Effector memory CD4-positive, alpha-beta T cell (primary cell): ENCODE results near the gene SEC23B.
"Not testable (repeated sequence)": the region's sequence is repeated elsewhere in the genome, so short reads cannot be mapped to it uniquely, and the experiment has no call there.

Source experiments
- DNase-seq, 3 donors: peaks; one replicate each; pipeline ENCODE4 v3.0.0-alpha.2; 2020
- H3K27ac ChIP-seq: 2 replicates; pipeline ENCODE4 v1.7.0; 2013; ENCODE audit warnings: mild to moderate bottlenecking, low read length, moderate library complexity; ENCODE audit not compliant: insufficient read depth, poor library complexity, severe bottlenecking
- H3K27me3 ChIP-seq: replicated peaks from 2 replicates; pipeline ENCODE4 v1.7.0; 2013; ENCODE audit warnings: mild to moderate bottlenecking, low read length; ENCODE audit not compliant: insufficient read depth, control insufficient read depth, poor library complexity, severe bottlenecking
- H3K36me3 ChIP-seq: 2 replicates; pipeline ENCODE4 v1.7.0; 2013; ENCODE audit warnings: mild to moderate bottlenecking, low read length, moderate library complexity; ENCODE audit not compliant: control insufficient read depth, insufficient read depth
- H3K4me1 ChIP-seq: 2 replicates; pipeline ENCODE4 v1.7.0; 2013; ENCODE audit warnings: low read length, mild to moderate bottlenecking; ENCODE audit not compliant: control insufficient read depth, insufficient read depth, poor library complexity, severe bottlenecking
- H3K4me3 ChIP-seq: 2 replicates; pipeline ENCODE4 v1.7.0; 2013; ENCODE audit warnings: low read length, low read depth, mild to moderate bottlenecking; ENCODE audit not compliant: insufficient read depth, poor library complexity, severe bottlenecking
- H3K9me3 ChIP-seq: 2 replicates; pipeline ENCODE4 v1.7.0; 2013; ENCODE audit warnings: mild to moderate bottlenecking, low read length, moderate library complexity; ENCODE audit not compliant: control insufficient read depth

SEC23B gene

DNA sequence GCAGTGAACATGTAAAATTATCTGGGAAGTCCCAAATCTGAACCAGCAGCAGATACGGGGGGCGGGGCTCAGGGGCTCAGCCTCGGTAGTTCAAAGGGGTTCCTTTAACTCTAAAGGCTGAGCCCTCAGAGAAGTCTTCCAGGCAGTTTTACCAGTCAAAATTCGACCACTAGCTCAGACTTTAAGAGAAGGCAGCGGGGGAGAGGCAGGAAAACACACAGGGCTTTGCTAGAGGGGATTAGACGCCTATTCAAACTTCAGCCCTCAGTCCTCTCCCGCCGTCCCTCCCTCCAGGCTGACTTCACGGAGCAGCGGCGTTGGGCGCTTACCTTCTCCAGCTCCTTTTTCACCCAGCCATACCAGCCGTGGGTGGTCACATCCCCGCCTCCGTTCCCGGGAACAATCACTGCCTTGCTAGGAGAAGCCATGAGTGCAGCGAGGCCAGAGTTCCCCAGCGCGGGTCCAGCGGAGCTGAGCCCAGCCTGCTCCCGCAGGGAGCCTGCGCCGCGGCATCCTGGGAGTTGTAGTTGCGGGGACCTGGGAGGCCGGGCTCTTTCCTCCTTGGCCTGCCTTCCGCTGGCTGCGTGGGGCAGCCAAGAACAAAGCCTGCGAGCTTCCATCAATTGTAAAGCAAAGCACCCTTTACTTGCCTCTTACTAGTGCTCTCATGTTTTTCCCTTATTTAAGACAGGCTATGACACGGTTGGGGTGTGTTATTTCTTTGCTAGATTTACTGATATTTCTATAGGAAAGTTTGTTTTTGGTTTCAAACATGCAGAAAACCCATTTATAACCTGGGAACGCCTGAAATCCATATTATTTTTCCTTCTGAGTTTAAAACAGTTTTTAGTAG is 10.8 kb upstream of the SEC23B start, which contains the start of gene RBBP9:
TSS of gene RBBP9 (minus strand) at position 486 of the 853 bp plus-strand sequence. CDS start at position 428, 58 bp downstream.
- H3K36me3 ChIP-seq, result no peaks in the 10 kb centered on the region
- H3K4me1 ChIP-seq, result peaks cover 6% of the 10 kb centered on the region
- DNase-seq, result peak; percentile 37 to 55 (median 54)
- no peaks in the 10 kb centered on the region for H3K27me3 ChIP-seq
- H3K4me3 ChIP-seq, result peak within 1 kb of the TSS; percentile 92
- no peaks in the 10 kb centered on the region for H3K9me3 ChIP-seq
- H3K27ac ChIP-seq, result peak within 1 kb of the TSS; percentile 72

DNA sequence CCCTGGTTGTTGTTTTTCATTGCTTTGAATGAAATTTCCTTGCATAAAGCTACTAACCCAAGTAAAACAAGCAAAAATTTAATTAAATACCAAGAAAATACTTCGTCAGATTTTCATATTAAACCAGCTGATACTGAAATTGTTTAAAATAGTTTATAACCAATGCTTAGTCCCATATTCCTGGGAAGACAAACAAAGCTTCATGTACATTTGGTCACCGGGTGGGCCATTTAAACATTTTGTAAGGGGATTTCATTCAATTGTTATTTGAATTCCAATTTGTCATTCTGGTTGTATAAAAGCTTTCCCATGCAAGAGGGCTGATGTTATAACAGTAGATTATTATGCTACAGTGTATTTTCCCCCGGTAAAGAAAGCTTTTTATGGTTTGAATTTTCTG is 10.1 kb upstream of the SEC23B start:
- H3K36me3 ChIP-seq, result no peaks in the 10 kb centered on the region
- H3K27ac ChIP-seq, result peak overlapping the region; percentile 72
- no peaks in the 10 kb centered on the region for H3K9me3 ChIP-seq
- no peak for DNase-seq
- no peak overlapping the region for H3K4me3 ChIP-seq
- peaks cover 6% of the 10 kb centered on the region for H3K4me1 ChIP-seq
- H3K27me3 ChIP-seq, result no peaks in the 10 kb centered on the region

DNA sequence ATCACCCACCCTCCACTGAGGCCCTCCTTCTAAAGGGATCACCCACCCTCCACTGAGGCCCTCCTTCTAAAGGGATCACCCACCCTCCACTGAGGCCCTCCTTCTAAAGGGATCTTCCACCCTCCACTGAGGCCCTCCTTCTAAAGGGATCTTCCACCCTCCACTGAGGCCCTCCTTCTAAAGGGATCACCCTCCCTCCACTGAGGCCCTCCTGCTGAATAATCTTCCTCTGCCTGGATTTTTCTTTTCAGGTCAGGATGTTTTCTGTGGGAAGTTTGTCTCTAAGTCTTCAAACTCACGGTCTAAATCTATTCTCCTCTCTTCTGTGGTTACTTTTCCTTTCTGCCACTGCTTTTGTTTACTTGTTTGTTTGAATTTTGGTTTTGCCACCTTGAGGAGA is 6.1 kb upstream of the SEC23B start:
- H3K4me1 ChIP-seq, H3K9me3 ChIP-seq, DNase-seq, H3K4me3 ChIP-seq, H3K36me3 ChIP-seq, H3K27ac ChIP-seq, H3K27me3 ChIP-seq: not testable (repeated sequence)

DNA sequence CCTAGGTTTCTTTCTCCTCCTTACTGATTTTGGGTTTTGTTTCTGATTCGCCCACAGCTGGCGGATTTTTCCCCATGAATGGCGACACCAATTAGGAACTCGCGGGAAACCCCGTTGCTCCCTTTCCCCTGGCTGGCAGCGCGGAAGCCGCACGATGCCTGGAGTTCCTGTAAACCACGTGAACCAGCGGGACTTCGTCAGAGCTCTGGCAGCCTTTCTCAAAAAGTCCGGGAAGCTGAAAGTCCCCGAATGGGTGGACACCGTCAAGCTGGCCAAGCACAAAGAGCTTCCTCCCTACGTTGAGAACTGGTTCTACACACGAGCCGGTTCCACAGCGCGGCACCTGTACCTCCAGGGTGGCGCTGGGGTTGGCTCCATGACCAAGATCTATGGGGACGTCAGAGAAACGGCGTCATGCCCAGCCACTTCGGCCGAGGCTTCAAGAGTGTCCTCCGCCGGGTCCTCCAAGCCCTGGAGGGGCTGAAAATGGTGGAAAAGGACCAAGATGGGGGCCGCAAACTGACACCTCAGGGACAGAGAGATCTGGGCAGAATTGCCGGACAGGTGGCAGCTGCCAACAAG is 3.2 kb upstream of the SEC23B start:
- no peak for DNase-seq
- Histone ChIP-seq H3K27me3 (no peaks in the 10 kb centered on the region), H3K4me1 (peaks cover 13% of the 10 kb centered on the region), H3K27ac (no peak overlapping the region), H3K9me3 (no peaks in the 10 kb centered on the region), H3K4me3 (no peak overlapping the region), H3K36me3 (no peaks in the 10 kb centered on the region)

DNA sequence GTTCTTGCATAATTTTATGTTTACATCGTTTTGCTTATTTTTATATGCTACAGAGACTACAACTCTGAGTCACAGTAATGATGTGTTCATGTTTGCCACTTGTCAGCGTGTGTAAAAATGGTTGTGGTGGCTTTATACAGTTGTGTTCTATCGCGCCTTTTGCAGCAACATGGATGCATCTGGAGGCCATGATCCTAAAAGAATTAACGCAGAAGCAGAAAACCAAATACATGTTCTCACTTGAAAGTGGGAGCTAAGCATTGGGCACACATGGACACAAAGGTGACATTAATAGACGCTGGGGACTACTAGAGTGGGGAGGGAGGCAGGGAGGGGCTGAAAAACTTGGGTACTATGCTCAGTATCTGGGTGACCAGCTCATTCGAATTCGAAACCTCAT is 996 bp upstream of the SEC23B start:
- peak overlapping the region; percentile 96 for H3K27ac ChIP-seq
- peaks cover 6% of the 10 kb centered on the region for H3K36me3 ChIP-seq
- H3K4me3 ChIP-seq, result peak overlapping the region; percentile 43
- peaks cover 13% of the 10 kb centered on the region for H3K4me1 ChIP-seq
- H3K27me3 ChIP-seq, result no peaks in the 10 kb centered on the region
- peak in 1 of 3 donors; percentile 1 for DNase-seq
- H3K9me3 ChIP-seq, result no peaks in the 10 kb centered on the region

DNA sequence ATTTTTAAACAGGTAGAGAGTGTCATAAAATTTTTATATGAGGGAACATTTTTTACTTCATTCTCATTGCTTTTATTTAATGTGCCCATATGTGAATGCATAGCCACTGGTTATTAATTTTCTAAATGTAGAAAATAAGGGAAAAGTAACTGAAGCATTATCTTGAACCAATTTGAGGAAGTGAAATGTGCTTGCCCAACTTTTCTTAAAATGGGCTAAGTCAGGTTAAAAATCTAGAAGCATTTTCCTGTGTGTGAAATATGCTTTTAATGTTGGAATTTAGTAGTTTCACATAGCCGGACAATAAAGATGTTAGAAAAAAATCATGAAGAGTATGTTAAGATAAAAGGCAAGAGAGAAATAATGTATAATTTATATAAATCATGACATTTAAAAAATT is 3.8 kb downstream of the SEC23B start:
- H3K27me3 ChIP-seq, result no peaks in the 10 kb centered on the region
- no peak overlapping the region for H3K4me3 ChIP-seq
- H3K9me3 ChIP-seq, result no peaks in the 10 kb centered on the region
- H3K27ac ChIP-seq, result no peak overlapping the region
- DNase-seq, result no peak
- peaks cover 10% of the 10 kb centered on the region for H3K4me1 ChIP-seq
- H3K36me3 ChIP-seq, result peaks cover 39% of the 10 kb centered on the region

DNA sequence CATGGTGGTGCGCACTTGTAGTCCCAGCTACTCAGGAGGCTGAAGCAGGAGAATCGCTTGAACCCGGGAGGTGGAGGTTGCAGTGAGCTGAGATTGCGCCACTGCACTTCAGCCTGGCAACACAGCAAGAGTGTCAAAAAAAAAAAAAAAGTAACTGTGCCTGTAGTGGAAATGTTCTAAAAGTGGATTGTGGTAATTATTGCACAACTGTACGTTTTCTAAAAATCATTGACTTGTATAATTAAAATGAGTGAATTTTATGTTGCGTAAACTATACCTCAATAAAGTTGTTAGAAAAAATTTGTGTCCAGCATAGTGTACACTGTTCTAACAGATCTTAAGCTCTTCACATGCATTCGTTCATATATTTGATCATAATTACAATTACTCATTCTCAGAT is 5.5 kb downstream of the SEC23B start:
- Histone ChIP-seq H3K4me3 (no peak overlapping the region), H3K4me1 (peaks cover 2% of the 10 kb centered on the region), H3K36me3 (peaks cover 43% of the 10 kb centered on the region), H3K27me3 (no peaks in the 10 kb centered on the region), H3K27ac (no peak overlapping the region), H3K9me3 (no peaks in the 10 kb centered on the region)
- no peak for DNase-seq

DNA sequence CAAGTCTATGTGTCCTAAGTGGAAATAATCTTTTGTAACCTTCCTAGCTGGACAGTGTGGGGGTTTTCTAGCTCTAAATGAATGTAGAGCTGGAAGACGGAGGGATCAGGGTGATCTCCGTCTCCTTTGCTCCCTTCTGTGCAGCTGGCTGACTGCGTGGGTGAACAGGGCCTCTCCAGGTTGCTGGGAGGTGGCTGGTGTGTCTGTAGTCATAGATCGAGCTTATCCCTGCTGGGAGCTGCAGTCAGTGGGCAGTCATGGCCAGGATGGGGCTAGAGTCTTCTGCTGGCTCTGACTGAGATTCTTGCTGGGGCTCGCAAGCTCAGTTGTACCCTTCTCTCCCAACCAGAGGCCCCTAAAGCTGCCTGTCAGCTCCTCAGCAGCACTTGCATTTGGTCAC is 6.4 kb downstream of the SEC23B start:
- Histone ChIP-seq H3K4me3 (no peak overlapping the region), H3K9me3 (no peaks in the 10 kb centered on the region), H3K27me3 (no peaks in the 10 kb centered on the region), H3K36me3 (peaks cover 43% of the 10 kb centered on the region), H3K27ac (no peak overlapping the region), H3K4me1 (no peaks in the 10 kb centered on the region)
- no peak for DNase-seq

DNA sequence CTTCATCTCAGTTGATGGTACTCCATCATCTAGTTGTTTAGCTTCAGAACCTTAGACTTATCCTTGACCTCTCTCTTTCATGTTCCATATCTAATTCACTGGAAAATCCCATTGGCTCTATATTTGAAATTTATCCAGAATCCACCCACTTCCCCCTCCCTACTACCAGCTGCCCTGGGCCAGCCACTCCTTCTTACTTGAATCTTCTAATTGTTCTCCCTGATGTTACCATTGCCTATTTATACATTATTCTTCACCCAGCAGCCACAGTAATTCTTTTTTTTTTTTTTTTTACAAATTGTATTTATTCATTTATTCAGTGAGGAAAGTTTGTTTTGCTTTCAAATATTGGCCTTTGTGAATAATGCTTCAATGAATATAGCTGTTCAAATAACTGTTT is 8.2 kb downstream of the SEC23B start:
- H3K36me3 ChIP-seq, result peaks cover 40% of the 10 kb centered on the region
- H3K9me3 ChIP-seq, result no peaks in the 10 kb centered on the region
- no peak for DNase-seq
- no peaks in the 10 kb centered on the region for H3K4me1 ChIP-seq
- H3K27me3 ChIP-seq, result no peaks in the 10 kb centered on the region
- H3K4me3 ChIP-seq, result no peak overlapping the region
- H3K27ac ChIP-seq, result no peak overlapping the region

DNA sequence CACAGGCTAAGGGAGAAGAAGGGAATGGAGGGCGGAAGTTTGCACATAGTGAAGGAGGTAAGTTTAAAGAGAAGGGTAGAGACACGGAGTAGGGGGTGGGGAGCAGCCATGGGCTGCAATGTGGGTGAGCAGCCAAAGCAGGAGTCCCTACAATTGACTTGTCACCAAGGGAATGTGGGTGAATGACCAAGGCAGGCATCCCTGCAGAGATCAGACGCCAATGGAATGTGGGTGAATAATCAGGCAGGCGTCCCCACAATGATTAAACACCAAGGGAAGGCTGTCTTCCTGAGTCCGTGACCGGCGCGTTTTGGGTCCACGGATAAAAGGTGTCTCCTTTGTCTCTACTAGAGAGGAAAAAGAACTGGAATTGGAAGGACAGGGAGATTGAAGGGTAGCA is 14.3 kb downstream of the SEC23B start:
- peaks cover 22% of the 10 kb centered on the region for H3K36me3 ChIP-seq

More for the DNA sequence above, 14.3 kb downstream of the SEC23B start:
- not testable (repeated sequence) for H3K27me3 ChIP-seq, H3K27ac ChIP-seq, H3K4me3 ChIP-seq, H3K4me1 ChIP-seq, DNase-seq, H3K9me3 ChIP-seq
